GM19025 (cell line): Measurements from ENCODE around the gene KCNQ5.

ENCODE experiments used
- ATAC-seq: cut with Tn5 transposase; IDR thresholded peaks from one replicate; pipeline ENCODE4 v1.9.1; 2021; ENCODE audit warnings: mild to moderate bottlenecking, low read depth, moderate library complexity; ENCODE audit not compliant: unreplicated experiment

Gene KCNQ5

GRCh38 chr6:72826744-72827438 lies 205.0 kb downstream of the KCNQ5 start:
- ATAC-seq: no peak

- no peak for ATAC-seq
These were observed 207.0 kb downstream of the KCNQ5 start for GRCh38 chr6:72828904-72829303.

GRCh38 chr6:72832271-72832670 lies 210.4 kb downstream of the KCNQ5 start:
- no peak for ATAC-seq

GRCh38 chr6:72835749-72836148 lies 213.9 kb downstream of the KCNQ5 start:
- ATAC-seq: no peak

- no peak for ATAC-seq
These were observed 215.1 kb downstream of the KCNQ5 start for GRCh38 chr6:72836971-72837370.

GRCh38 chr6:72841195-72841594 lies 219.3 kb downstream of the KCNQ5 start:
- ATAC-seq: no peak

GRCh38 chr6:72842140-72842539 lies 220.3 kb downstream of the KCNQ5 start:
- no peak for ATAC-seq

GRCh38 chr6:72844614-72845013 lies 222.8 kb downstream of the KCNQ5 start:
- no peak for ATAC-seq

- ATAC-seq: no peak
These were observed 227.5 kb downstream of the KCNQ5 start for GRCh38 chr6:72849346-72849745.

GRCh38 chr6:72850040-72850439 lies 228.2 kb downstream of the KCNQ5 start:
- no peak for ATAC-seq

- ATAC-seq: no peak
These were observed 228.6 kb downstream of the KCNQ5 start for GRCh38 chr6:72850469-72850868.

GRCh38 chr6:72855471-72855870 lies 233.6 kb downstream of the KCNQ5 start:
- ATAC-seq: no peak

GRCh38 chr6:72856801-72857200 lies 234.9 kb downstream of the KCNQ5 start:
- ATAC-seq: no peak

GRCh38 chr6:72857791-72858585 lies 236.1 kb downstream of the KCNQ5 start:
- no peak for ATAC-seq

GRCh38 chr6:72861059-72861458 lies 239.2 kb downstream of the KCNQ5 start:
- ATAC-seq: no peak

GRCh38 chr6:72861935-72862432 lies 240.1 kb downstream of the KCNQ5 start:
- no peak for ATAC-seq

GRCh38 chr6:72863131-72863530 lies 241.3 kb downstream of the KCNQ5 start:
- ATAC-seq: no peak

GRCh38 chr6:72864236-72864635 lies 242.4 kb downstream of the KCNQ5 start:
- ATAC-seq: no peak

- ATAC-seq: no peak
These were observed 242.9 kb downstream of the KCNQ5 start for GRCh38 chr6:72864799-72865198.

- no peak for ATAC-seq
These were observed 243.6 kb downstream of the KCNQ5 start for GRCh38 chr6:72865467-72865866.

- ATAC-seq: no peak
These were observed 247.8 kb downstream of the KCNQ5 start for GRCh38 chr6:72869621-72870020.

GRCh38 chr6:72873433-72873832 lies 251.6 kb downstream of the KCNQ5 start:
- ATAC-seq: no peak
